Measurements from ENCODE around the gene FGD2. TPM values are rescaled to one million over a fixed set of nuclear protein-coding genes. Genes with fewer than 3 reads are reported as not detected.
"Not testable (repeated sequence)": the region's sequence is repeated elsewhere in the genome, so short reads cannot be mapped to it uniquely, and the experiment has no call there.

FGD2 gene
- total and polyA plus RNA-seq, 5 donors = 5.1 to 14.0 (median 9.7) TPM

DNA sequence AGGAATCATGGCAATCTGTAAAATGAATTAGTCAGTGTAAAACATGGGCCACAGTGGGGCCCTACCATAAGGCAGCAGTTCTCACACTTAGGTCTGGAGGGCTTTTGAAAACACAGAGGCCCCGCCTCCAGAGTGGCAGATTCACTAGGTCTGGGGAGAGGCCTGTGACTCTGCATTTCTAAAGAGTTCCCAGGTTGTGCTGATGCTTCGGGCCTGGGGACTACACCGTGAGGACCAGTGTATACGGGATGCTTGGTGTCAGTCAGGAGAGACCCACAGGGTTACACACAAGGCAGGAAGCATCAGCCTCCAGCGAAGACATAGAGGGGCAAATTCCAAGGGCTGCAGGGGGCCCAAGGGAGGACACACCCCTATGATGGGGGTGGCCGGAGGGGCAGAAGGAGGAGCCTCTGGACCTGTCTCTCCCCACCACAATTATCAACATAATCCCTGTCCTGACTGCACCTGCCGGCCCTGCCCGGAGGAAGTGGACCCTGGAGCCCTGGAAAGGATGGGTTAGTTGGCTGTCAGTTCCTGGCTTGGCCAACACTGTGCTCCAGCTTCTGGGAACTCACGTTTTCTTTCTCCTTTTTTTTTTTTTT, 46.7 kb downstream of the FGD2 start:
- intact Hi-C loops (cut with DNase I) = loop anchor here in 1 of 4 donors (5.0 kb wide), 1 partner anchor 120 kb away; the partner anchor contains the start of gene PIM1
- WGBS = 71% methylated on average over 9 of the region's 9 CpGs

DNA sequence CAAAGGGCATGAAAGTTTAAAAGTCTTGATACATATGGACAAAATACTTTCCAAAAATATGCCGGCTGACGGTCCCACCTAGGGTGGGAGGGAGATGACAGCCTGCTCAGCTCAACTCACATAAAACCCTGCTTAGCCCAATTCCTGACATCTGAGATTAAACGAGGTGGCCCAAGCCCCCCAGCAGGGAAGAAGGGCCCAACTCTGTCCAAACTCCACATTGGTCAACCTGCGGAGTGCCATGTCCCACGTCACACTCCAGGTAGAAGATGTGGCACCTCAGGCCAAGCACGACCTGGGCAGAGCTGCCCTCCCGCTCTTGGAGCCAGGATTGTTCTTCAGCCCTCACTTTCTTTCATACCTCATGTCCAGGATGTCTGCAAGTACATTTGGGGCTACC, 48.2 kb downstream of the FGD2 start:
- DNase-seq = peak in 1 of 3 donors; percentile 4
- no peaks in the 10 kb centered on the region for H3K9me3 ChIP-seq (ENCODE audit: control insufficient read depth, low read length)
- no peak overlapping the region for H3K27ac ChIP-seq (ENCODE audit: low read length)
- WGBS = 85% methylated on average over 7 of the region's 7 CpGs
- intact Hi-C loops (cut with DNase I) = loop anchor here in 1 of 4 donors (5.0 kb wide), 1 partner anchor 119 kb away; the partner anchor contains the start of gene PIM1
- peaks cover 2% of the 10 kb centered on the region for H3K4me1 ChIP-seq (ENCODE audit: control insufficient read depth, insufficient read depth, low read length)
- H3K27me3 ChIP-seq (ENCODE audit: control insufficient read depth, insufficient read depth) = no peaks in the 10 kb centered on the region
- ATAC-seq = no peak
- no peak overlapping the region for H3K4me3 ChIP-seq (ENCODE audit: low read length)

More for the DNA sequence above, 46.7 kb downstream of the FGD2 start:
- Histone ChIP-seq H3K4me1 (ENCODE audit: control insufficient read depth, insufficient read depth, low read length) (peaks cover 2% of the 10 kb centered on the region), H3K4me3 (ENCODE audit: low read length) (no peak overlapping the region), H3K27ac (ENCODE audit: low read length) (no peak overlapping the region), H3K9me3 (ENCODE audit: control insufficient read depth, low read length) (no peaks in the 10 kb centered on the region), H3K27me3 (ENCODE audit: control insufficient read depth, insufficient read depth) (no peaks in the 10 kb centered on the region)
- peak in 1 of 2 donors; percentile 7 for ATAC-seq
- peak in 2 of 3 donors; percentile 15 to 45 for DNase-seq

DNA sequence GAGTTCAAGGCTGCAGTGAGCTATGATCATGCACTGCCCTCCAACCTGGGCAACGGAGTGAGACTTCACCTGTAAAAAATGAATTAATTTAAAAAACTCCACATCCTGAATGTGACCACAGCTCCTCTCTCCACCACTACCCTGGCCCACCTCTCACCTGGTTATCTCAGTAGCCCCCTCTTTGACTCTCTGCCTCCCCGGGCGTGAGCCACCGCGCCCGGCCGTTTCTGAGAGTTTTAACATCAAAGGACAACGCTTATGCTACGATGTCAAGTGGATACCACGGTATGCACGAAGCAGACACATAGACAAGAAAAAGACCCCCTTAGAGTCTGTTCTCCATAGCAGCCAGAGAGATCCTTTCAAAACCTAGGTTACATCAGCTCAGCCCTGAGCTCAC, 48.7 kb downstream of the FGD2 start:
- intact Hi-C loops (cut with DNase I) = loop anchor here in 1 of 4 donors (5.0 kb wide), 1 partner anchor 118 kb away; the partner anchor contains the start of gene PIM1

DNA sequence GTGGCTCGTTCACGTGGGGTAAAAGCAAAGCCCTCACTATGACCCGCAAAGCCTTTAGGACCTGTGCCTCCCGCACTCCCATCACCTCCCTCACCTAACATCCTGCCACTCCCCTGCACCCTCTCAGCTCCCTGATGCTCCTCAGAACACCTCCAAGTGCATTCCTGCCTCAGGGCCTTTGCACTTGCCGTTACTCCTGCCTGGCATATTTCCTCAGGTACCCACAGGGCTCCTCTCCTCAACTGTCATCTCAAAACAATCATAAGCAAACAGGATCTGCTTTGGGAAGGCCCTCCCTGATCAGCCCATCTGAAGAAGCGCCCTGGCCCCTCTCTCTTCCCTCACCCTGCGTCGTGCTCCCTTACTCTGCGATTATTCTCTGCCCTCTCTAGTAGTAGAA, 49.1 kb downstream of the FGD2 start:
- Histone ChIP-seq H3K27ac (ENCODE audit: low read length) (no peak overlapping the region), H3K9me3 (ENCODE audit: control insufficient read depth, low read length) (no peaks in the 10 kb centered on the region), H3K4me3 (ENCODE audit: low read length) (no peak overlapping the region), H3K4me1 (ENCODE audit: control insufficient read depth, insufficient read depth, low read length) (no peaks in the 10 kb centered on the region), H3K27me3 (ENCODE audit: control insufficient read depth, insufficient read depth) (no peaks in the 10 kb centered on the region)
- intact Hi-C loops (cut with DNase I) = loop anchor here in 1 of 4 donors (5.0 kb wide), 1 partner anchor 118 kb away; the partner anchor contains the start of gene PIM1
- WGBS = 87% methylated on average over 9 of the region's 9 CpGs
- no peak for ATAC-seq
- peak in 1 of 3 donors; percentile 4 for DNase-seq

More for the DNA sequence above, 48.7 kb downstream of the FGD2 start:
- DNase-seq = peak in 1 of 3 donors; percentile 5
- no peak for ATAC-seq
- WGBS = 91% methylated on average over 11 of the region's 11 CpGs
- Histone ChIP-seq H3K27me3 (ENCODE audit: control insufficient read depth, insufficient read depth) (no peaks in the 10 kb centered on the region), H3K9me3 (ENCODE audit: control insufficient read depth, low read length) (no peaks in the 10 kb centered on the region), H3K27ac (ENCODE audit: low read length) (no peak overlapping the region), H3K4me1 (ENCODE audit: control insufficient read depth, insufficient read depth, low read length) (no peaks in the 10 kb centered on the region), H3K4me3 (ENCODE audit: low read length) (no peak overlapping the region)

DNA sequence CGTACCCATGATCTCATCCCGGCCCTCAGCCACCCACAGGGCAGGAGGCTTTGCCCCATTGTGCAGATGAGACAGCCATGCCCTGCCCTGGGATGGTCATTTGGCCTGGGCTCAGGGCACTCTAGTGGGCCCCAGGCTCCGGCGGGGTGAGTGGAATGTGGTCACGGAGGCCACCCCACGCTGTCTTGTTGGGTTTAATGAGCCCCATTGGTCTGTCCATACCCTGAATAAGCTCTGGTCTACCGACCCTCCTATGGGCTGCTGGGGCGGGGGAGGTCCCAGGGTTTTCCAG, 50.6 kb downstream of the FGD2 start:
- no peaks in the 10 kb centered on the region for H3K9me3 ChIP-seq (ENCODE audit: control insufficient read depth, low read length)
- no peaks in the 10 kb centered on the region for H3K27me3 ChIP-seq (ENCODE audit: control insufficient read depth, insufficient read depth)
- H3K4me3 ChIP-seq (ENCODE audit: low read length) = no peak overlapping the region
- no peak overlapping the region for H3K27ac ChIP-seq (ENCODE audit: low read length)
- 88% methylated on average over 8 of the region's 8 CpGs for WGBS
- DNase-seq (peak in 1 of 3 donors; percentile 56), ATAC-seq (no peak)
- intact Hi-C loops (cut with DNase I) = no loop called here
- H3K4me1 ChIP-seq (ENCODE audit: control insufficient read depth, insufficient read depth, low read length) = peaks cover 2% of the 10 kb centered on the region

DNA sequence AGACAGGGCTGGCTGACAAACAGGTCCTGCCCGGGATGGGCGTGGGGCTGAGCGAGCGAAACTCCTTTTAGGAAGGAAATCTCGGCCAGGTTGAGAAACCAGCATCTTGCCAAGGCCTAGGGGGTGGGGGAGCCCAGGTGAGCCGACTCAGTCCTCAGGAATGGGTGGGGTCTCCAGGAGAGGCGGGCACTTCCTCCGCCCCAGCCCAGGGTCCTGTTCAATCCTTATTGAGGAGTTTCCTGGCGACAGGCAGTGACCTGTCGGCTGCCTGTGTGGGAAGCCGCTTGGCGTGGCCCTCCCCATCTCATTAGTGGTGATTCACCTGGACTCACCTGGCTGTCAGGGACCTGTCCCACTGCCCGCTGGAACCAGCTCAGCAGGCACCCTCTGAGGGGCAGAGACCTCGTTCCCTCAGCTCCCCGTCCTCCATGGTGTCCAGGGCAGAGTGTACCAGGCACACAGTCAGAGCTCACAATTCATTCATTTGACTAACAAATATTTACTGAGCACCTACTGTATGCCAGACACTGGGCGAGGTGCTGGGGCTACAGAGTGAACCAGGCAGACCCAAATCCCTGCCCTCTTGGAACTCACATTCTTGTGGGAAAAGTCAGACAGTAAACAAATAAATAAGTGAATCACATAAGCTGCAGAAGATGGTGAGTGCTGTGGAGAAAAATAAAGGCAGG, 51.1 kb downstream of the FGD2 start:
- Histone ChIP-seq H3K9me3 (ENCODE audit: control insufficient read depth, low read length) (no peaks in the 10 kb centered on the region), H3K4me3 (ENCODE audit: low read length) (no peak overlapping the region), H3K27me3 (ENCODE audit: control insufficient read depth, insufficient read depth) (no peaks in the 10 kb centered on the region), H3K4me1 (ENCODE audit: control insufficient read depth, insufficient read depth, low read length) (peaks cover 2% of the 10 kb centered on the region), H3K27ac (ENCODE audit: low read length) (no peak overlapping the region)
- WGBS = 87% methylated on average over 16 of the region's 16 CpGs
- ATAC-seq = no peak
- intact Hi-C loops (cut with DNase I) = no loop called here
- DNase-seq = peak in 1 of 3 donors; percentile 9

DNA sequence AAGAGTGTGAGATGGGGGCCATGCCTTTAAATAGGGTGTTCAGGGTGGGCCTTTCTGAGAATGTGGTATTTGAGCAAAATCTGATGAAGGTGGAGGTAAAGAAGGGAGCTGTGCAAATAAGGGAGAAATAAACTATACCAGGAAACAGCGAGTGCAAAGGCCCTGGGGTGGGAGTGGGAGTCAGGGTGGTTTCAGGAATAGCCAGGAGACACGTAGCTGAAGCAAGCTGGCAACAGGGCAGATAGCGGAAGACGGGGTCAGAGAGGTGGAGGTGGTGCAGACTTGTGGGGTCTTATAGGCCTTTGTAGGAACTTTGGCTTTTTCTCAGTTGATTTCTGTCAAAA, 51.6 kb downstream of the FGD2 start:
- DNase-seq (peak in 1 of 3 donors; percentile 1), ATAC-seq (no peak)
- Histone ChIP-seq H3K9me3 (ENCODE audit: control insufficient read depth, low read length) (no peaks in the 10 kb centered on the region), H3K27me3 (ENCODE audit: control insufficient read depth, insufficient read depth) (no peaks in the 10 kb centered on the region), H3K4me3 (ENCODE audit: low read length) (no peak overlapping the region), H3K4me1 (ENCODE audit: control insufficient read depth, insufficient read depth, low read length) (peaks cover 2% of the 10 kb centered on the region), H3K27ac (ENCODE audit: low read length) (no peak overlapping the region)
- over 99% methylated on average over 4 of the region's 4 CpGs for WGBS
- intact Hi-C loops (cut with DNase I) = no loop called here

DNA sequence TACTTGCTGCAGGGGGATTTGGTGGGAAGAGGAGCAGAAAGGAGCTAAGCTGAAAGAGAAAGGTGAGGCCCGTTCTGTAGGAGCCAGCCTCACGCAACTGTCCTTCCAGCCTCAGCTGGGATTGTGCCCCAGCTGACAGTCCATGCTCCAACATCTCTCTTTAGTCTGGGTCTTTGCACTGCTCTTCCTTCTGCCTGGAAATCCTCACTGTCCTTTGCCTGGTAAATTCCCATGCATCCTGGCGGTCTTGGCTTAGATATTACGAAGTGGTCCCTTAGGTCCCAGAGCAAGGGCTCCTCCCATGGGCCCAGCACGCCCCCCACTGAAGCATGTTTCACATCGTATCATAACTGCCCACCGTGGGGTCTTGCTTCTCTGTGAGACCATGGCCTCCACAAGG, 52.2 kb downstream of the FGD2 start:
- peaks cover 2% of the 10 kb centered on the region for H3K4me1 ChIP-seq (ENCODE audit: control insufficient read depth, insufficient read depth, low read length)
- H3K4me3 ChIP-seq (ENCODE audit: low read length) = no peak overlapping the region
- no peak for ATAC-seq
- H3K9me3 ChIP-seq (ENCODE audit: control insufficient read depth, low read length) = no peaks in the 10 kb centered on the region
- intact Hi-C loops (cut with DNase I) = no loop called here
- no peak overlapping the region for H3K27ac ChIP-seq (ENCODE audit: low read length)
- peak in 1 of 3 donors; percentile 7 for DNase-seq
- H3K27me3 ChIP-seq (ENCODE audit: control insufficient read depth, insufficient read depth) = no peaks in the 10 kb centered on the region
- WGBS = 96% methylated on average over 7 of the region's 7 CpGs

DNA sequence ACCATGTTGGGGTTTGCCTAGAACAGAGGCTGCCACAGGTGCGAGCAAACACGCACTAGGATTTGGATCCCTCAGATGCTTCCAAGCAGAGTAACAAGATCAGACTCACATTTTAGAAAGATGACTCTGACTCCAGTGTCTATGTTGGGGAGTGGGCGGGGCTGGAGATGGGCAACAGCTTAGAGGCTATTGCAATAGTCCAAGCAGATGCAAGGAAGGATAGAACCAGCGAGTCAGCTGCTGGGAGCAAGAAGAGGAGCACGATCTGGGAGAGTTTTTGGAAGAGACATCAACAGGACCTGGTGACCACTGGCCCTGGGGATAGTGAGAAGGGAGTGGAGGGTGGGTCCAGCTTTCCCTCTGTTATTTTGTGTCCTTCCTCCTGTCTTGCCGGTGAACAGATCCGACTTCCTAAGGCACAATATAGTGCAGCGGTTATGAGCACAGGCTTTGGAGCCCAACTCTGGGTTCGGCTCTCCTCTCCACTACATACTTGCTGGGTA, 52.7 kb downstream of the FGD2 start:
- no peak for ATAC-seq
- H3K27ac ChIP-seq (ENCODE audit: low read length) = no peak overlapping the region
- H3K9me3 ChIP-seq (ENCODE audit: control insufficient read depth, low read length) = no peaks in the 10 kb centered on the region
- peak in 1 of 3 donors; percentile 20 for DNase-seq
- no peak overlapping the region for H3K4me3 ChIP-seq (ENCODE audit: low read length)
- WGBS = 92% methylated on average over 9 of the region's 9 CpGs
- intact Hi-C loops (cut with DNase I) = no loop called here
- H3K4me1 ChIP-seq (ENCODE audit: control insufficient read depth, insufficient read depth, low read length) = peaks cover 2% of the 10 kb centered on the region
- H3K27me3 ChIP-seq (ENCODE audit: control insufficient read depth, insufficient read depth) = no peaks in the 10 kb centered on the region

DNA sequence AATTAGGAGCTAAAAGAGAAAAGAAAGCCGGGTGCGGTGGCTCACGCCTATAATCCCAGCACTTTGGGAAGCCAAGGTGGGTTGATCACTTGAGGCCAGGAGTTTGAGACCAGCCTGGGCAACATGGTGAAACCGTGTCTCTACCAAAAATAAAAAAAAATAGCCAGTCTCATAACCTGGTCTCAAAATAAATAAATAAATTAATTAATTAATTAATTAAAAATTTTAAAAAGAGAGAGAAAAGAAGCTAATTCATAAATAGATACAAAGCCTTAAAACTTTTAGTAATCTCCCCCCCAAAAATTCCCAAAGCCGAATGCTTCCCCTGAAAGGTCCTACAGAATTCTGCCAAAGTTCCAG, 53.5 kb downstream of the FGD2 start:
- intact Hi-C loops (cut with DNase I); H3K27ac ChIP-seq (ENCODE audit: low read length); H3K9me3 ChIP-seq (ENCODE audit: control insufficient read depth, low read length); DNase-seq; H3K27me3 ChIP-seq (ENCODE audit: control insufficient read depth, insufficient read depth); ATAC-seq; H3K4me3 ChIP-seq (ENCODE audit: low read length); H3K4me1 ChIP-seq (ENCODE audit: control insufficient read depth, insufficient read depth, low read length): not testable (repeated sequence)
- 90% methylated on average over 5 of the region's 5 CpGs for WGBS

DNA sequence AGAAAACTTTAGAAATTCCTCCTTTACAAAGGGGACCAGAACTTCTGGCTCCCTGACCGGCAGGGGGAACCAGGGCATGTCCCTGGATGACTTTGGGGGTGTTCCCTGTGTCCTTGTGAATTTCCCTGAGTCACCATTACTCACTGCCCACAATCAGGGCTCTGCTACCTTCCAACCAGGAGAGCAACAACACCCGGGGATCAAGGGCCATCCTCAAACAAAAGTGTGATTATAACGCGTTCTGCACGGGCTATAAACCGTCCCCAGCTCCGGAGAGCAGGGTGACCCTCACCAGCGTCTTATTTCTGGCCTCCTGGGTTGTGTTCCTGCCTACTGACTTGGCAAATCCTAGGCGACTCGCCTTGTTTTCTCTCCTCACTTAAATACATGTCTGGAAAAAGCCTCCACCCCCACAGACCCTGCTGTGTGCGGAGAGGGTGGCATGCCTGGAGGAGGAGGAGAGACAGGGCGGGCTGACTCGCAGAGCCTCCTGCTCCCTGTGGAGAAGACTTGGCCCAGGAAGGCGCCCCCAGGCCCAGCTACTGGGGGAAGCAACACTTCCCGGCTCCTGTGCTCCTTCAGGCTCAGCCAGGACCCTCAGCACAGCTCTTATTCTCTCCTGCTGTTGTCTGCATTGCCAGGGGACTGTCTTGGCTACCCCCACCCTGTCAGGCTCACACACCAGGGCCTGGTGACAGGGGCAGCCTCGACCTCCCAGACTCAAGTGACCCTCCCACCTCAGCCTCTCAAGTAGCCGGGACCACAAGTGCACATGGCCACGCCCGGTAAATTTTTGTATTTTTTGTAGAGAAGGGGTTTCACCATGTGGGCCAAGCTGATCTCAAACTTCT, 54.1 kb downstream of the FGD2 start:
- ATAC-seq = peak; percentile 84 to 90
- DNase-seq = peak; percentile 81 to 90 (median 82)
- peaks cover 2% of the 10 kb centered on the region for H3K4me1 ChIP-seq (ENCODE audit: control insufficient read depth, insufficient read depth, low read length)
- no peak overlapping the region for H3K4me3 ChIP-seq (ENCODE audit: low read length)
- 49% methylated on average over 19 of the region's 19 CpGs for WGBS
- no peaks in the 10 kb centered on the region for H3K27me3 ChIP-seq (ENCODE audit: control insufficient read depth, insufficient read depth)
- no peaks in the 10 kb centered on the region for H3K9me3 ChIP-seq (ENCODE audit: control insufficient read depth, low read length)
- peak overlapping the region; percentile 88 for H3K27ac ChIP-seq (ENCODE audit: low read length)
- intact Hi-C loops (cut with DNase I) = no loop called here

Data from right cardiac atrium (tissue), 5 donors.